Lung microvascular endothelial cell (primary cell): Measurements from ENCODE around the gene SNW1. TPM values are rescaled to one million over a fixed set of nuclear protein-coding genes. Genes with fewer than 3 reads are reported as not detected.
"Not testable (repeated sequence)": the region's sequence is repeated elsewhere in the genome, so short reads cannot be mapped to it uniquely, and the experiment has no call there.

Experiments
- DNase-seq, 2 donors: peaks; one replicate each; pipeline versions ENCODE4 v3.0.0 to v3.0.0-alpha.2; 2010; ENCODE audit warnings: low read depth in 2 of 2
- total RNA-seq: library from RNA; depleted of rRNA; stranded (reverse); fragments of >200 nt; gene quantifications from 2 replicates; pipeline ENCODE4 v1.2.1, GENCODE V29; 2014

Gene SNW1
- 28.6 and 33.3 TPM in 2 replicates for total RNA-seq

- DNase-seq = peak; percentile 71 to 97
Observed at GRCh38 chr14:77760381-77761204, at the start of gene SNW1. Gene SNW1 (minus strand): TSS chr14:77761156. CDS start chr14:77761127, 29 bp downstream.

GRCh38 chr14:77809011-77809410, 48.1 kb upstream of the SNW1 start:
- DNase-seq = no peak

GRCh38 chr14:77808250-77808649, 47.3 kb upstream of the SNW1 start:
- DNase-seq = no peak

- no peak for DNase-seq
Observed at GRCh38 chr14:77805706-77806105, 44.8 kb upstream of the SNW1 start.

- DNase-seq = peak; percentile 29 to 37
Observed at GRCh38 chr14:77804592-77804991, 43.6 kb upstream of the SNW1 start.

- DNase-seq = no peak
Observed at GRCh38 chr14:77800814-77801213, 39.9 kb upstream of the SNW1 start.

GRCh38 chr14:77799863-77800730, 39.1 kb upstream of the SNW1 start, which contains the start of gene ADCK1:
Gene ADCK1 (plus strand): TSS chr14:77800109. CDS start chr14:77818979, 18,870 bp downstream.
- peak; percentile 81 to 90 for DNase-seq

GRCh38 chr14:77799456-77799855, 38.5 kb upstream of the SNW1 start:
- not testable (repeated sequence) for DNase-seq

GRCh38 chr14:77794357-77794756, 33.4 kb upstream of the SNW1 start:
- no peak for DNase-seq

GRCh38 chr14:77793255-77793654, 32.3 kb upstream of the SNW1 start:
- DNase-seq = not testable (repeated sequence)

GRCh38 chr14:77791225-77791600, 30.3 kb upstream of the SNW1 start:
- DNase-seq = no peak

GRCh38 chr14:77790566-77791224, 29.7 kb upstream of the SNW1 start:
- DNase-seq = no peak

GRCh38 chr14:77786148-77786547, 25.2 kb upstream of the SNW1 start:
- DNase-seq = no peak

- no peak for DNase-seq
Observed at GRCh38 chr14:77782202-77782601, 21.2 kb upstream of the SNW1 start.

- not testable (repeated sequence) for DNase-seq
Observed at GRCh38 chr14:77773966-77774365, 13.0 kb upstream of the SNW1 start.

- DNase-seq = peak in 1 of 2 donors; percentile 20
Observed at GRCh38 chr14:77768442-77769069, 7.6 kb upstream of the SNW1 start.

- DNase-seq = no peak
Observed at GRCh38 chr14:77763978-77764377, 3.0 kb upstream of the SNW1 start.

GRCh38 chr14:77763316-77763715, 2.4 kb upstream of the SNW1 start:
- DNase-seq = no peak

GRCh38 chr14:77761205-77761931, 412 bp upstream of the SNW1 start:
- peak; percentile 32 to 96 for DNase-seq

- DNase-seq = no peak
Observed at GRCh38 chr14:77752799-77753516, 8.0 kb downstream of the SNW1 start.
